Posterior vena cava (tissue), 2 donors: ENCODE measurements around the gene MAP3K5. TPM values are rescaled to one million over a fixed set of nuclear protein-coding genes. Genes with fewer than 3 reads are reported as not detected.

Experiments used
- DNase-seq: peaks from one replicate; pipeline ENCODE4 v3.0.0-alpha.2; 2020; ENCODE audit warnings: low spot score
- intact Hi-C, 2 donors: fragments of 100-400 bp; cut with DNase I; formaldehyde crosslinking; loops; one replicate each; pipeline versions ENCODE4 v1.14.1 to v1.14.2; 2022 to 2023
- total RNA-seq, 2 donors: library from RNA; stranded (reverse); fragmentation: NEBNext Ultra II Directional; extraction: Animal tissue kit (Norgen Biotek cat#: 25700); gene quantifications; one replicate each; pipeline ENCODE4 v1.2.1, GENCODE V29; 2021
- donor health status: DM: yes; HTN: yes; CAD: no.
- donor health status: DM: yes; HTN: yes; CAD: no.

The MAP3K5 gene
- total RNA-seq, 2 donors from 2014 or later, result 15.0 to 16.4 TPM

GRCh38 chr6:136544326-136544725 lies 248.0 kb downstream of the MAP3K5 start:
- no peak for DNase-seq
- intact Hi-C loops, result no loop called here

DNA sequence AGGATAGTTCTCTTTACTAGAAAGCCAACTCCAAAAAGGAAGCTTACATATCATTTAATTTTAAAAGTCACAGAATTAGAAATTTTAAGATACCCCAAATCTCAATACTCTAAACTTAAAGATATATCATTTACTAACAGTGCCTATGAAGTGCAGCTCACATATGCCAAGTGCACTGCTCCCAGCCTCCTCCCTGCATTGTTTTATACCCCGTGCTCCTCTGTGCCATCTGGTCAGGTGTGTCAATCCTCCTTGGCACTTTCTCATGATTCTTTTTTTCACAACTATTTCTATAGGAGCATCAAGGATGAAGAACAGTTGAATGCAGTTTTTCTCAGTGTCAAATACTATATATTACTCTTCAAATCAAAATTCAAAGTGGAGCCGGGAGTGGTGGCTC lies 250.9 kb downstream of the MAP3K5 start:
- no peak for DNase-seq
- intact Hi-C loops, result no loop called here

DNA sequence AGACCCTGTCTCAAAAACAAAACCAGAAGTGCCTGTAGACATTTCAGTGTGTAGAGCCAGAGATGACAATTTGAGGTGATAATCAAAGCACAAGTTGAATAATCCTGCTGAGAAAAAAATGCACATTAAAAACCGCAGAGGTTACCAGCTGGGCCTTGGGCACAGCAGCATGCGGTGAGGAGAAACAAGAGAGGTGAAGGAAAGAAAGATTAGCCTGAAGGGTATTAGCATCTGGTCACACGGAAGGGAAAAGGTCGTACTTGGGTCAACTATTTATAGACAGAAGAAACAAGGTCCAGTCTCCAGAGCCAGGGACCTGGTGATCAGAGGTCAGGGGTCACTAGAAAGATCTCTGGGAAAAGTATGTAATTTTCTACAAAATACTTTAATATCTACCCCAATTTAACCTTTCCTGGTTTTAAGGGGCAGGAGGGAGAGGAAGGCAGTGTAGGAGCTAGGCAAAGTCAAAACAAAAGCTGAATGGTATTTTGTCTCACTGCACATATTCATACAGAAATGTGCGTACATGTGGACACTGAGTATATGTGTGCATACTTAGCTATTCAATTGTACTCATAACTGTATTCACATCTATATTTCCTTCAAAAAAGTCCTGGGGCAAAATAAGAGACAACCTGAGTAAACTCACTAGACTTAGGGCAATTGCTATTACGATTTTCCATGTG lies 252.2 kb downstream of the MAP3K5 start:
- no peak for DNase-seq
- intact Hi-C loops, result no loop called here

- intact Hi-C loops, result no loop called here
- no peak for DNase-seq
Observed at GRCh38 chr6:136538836-136539235, 253.4 kb downstream of the MAP3K5 start.

DNA sequence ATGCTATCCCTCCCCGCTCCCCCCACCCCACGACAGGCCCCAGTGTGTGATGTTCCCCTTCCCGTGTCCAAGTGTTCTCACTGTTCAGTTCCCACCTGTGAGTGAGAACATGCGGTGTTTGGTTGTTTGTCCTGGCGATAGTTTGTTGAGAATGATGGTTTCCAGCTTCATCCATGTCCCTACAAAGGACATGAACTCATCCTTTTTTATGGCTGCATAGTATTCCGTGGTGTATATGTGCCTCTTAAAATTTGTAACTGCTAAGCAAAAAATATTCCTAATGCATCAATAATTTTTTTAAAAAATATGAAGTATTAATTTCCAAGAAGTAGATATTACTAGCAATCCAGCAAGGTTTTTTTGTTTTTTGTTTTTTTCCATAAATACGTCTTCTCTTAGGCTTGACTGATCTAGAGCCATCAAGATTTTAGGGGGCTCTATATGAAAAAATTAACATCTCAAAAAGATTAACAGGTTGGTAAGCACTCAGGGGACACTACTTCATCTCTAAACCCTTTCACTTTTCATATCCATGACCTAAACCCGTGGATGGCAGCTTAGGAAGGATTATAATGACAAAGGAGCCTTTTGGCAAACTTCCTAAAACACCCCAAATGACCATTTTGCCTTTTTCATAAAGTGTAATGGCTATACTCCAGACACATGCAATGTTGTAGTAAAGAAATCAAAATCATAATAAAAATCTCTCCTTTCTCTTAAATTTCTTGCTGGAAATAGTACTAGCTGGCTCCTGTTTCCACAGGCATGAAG lies 256.2 kb downstream of the MAP3K5 start:
- no peak for DNase-seq
- intact Hi-C loops, result no loop called here

DNA sequence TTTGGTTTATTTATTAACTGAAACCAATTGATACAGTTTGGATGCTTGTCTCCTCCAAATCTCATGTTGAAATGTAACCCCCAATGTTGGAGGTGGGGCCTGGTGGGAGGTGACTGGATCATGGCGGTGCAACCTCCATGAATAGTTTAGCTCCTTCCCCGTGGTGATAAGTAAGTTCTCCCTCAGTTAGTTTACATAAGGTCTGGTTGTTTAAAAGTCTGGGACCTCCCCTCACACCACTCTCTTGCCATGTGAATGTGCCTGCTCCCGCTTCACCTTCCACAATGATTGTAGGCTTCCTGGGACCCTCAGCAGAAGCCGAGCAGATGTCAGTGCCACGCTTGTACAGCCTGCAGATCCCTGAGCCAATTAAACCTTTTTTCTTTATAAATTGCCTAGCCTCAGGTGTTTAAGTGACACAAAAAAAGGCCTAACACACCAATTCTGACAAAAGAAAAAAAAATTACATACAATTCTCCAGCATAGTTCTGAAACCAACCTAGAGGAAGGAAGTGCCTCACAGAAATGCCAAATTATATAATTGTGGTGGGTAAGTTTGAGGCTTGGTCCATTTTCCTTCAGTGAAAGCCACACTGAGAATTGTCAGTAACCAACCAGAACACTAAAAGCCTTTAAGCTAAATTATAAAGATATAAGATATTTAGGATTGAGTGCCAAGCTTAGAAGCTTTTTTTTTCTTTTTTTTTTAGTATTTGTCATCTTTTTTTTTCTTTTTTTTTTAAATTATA lies 257.1 kb downstream of the MAP3K5 start:
- no peak for DNase-seq
- intact Hi-C loops, result no loop called here

DNA sequence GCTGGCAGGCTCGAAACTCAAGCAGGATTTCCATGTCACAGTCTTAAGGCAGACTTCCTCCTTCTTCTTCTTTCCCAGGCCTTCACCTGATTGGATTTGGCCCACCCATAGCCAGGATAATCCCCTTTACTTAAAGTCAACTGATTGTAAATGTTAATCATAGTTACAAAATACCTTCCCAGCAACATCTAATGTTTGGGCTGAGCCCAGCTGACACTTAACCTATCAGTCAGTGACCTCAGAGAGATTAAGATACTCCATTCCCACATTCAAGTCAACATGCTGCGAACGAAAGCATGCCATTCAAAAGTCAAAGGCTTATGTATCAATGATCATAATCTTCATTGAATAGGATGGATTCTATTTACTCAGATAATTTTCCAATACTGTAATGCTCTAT lies 258.0 kb downstream of the MAP3K5 start:
- DNase-seq, result no peak
- intact Hi-C loops, result no loop called here

DNA sequence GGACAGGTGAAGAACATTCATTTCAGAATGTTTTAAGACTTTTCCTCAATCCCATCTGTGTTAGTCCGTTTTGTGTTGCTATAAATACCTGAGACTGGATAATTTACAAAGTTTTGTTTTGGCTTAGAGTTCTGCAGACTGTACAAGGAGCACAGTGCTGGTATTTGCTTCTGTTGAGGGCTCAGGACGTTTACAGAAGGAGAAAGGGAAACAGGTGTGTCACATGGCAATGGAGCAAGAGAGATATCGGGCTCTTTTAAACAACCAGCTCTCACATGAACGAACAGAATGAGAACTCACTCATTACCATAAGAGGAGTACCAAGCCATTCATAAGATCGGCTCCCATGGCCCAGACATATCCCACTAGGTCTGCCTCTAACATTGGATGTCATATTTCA lies 258.8 kb downstream of the MAP3K5 start:
- intact Hi-C loops, result no loop called here
- no peak for DNase-seq

- DNase-seq, result no peak
- intact Hi-C loops, result no loop called here
Observed at GRCh38 chr6:136532030-136532429, 260.2 kb downstream of the MAP3K5 start.

DNA sequence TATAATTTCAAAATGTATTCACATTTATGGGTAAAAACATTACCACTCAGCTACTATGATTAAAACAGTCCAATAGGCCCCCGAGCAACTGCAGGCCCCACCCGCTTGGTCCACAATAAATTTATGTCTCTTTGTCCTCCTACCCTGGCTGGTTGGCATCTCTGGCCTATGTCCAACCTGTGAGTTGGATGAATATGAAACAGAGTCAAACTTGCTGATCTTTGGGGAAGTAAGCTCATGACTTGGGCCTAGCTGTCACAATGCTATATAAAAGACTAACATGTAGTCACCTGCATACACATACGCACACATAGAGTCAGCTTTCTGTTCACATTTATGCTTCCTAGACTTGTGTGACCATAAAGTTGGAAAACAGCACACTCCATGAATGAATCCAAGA lies 262.6 kb downstream of the MAP3K5 start:
- no peak for DNase-seq
- intact Hi-C loops, result no loop called here

DNA sequence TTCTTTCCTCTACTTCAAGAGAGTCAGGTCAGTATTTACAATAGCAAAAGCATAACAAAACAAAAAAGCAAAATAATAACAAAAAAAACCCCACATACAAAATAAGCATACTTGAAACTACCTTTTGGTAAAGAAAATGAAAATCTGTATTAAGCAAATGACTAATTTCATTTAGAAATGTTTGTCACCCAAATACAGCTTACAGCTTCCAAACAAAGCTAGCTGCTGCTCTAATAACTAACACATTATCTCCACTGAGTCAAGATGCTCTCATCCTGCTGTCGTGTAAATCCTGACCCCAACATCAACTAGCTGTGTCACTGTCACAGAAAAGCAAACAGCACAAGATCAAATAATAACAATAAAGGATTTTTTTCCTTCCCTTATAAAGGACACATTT lies 263.8 kb downstream of the MAP3K5 start:
- DNase-seq, result no peak
- intact Hi-C loops, result no loop called here

DNA sequence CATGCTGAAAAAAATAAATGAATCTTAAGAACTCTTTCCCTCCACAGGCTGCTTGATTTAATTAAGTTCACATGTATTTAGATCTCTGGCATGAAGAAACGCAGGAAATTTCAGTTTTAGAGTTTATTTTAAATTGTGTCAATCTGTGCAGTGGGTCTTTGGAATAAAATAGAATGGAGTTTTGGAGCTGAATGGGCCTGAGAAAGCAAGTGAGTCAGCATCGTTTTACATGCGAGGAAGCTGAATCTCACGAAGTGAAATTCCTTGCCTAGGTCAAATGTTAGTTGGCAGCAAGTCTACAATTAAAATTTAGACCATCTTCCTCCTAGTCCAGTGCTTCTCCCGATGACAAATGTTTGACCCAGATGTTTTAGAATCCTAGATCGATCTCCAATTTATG lies 264.4 kb downstream of the MAP3K5 start:
- no peak for DNase-seq
- intact Hi-C loops, result no loop called here

- intact Hi-C loops, result no loop called here
- no peak for DNase-seq
Observed at GRCh38 chr6:136526937-136527336, 265.3 kb downstream of the MAP3K5 start.

DNA sequence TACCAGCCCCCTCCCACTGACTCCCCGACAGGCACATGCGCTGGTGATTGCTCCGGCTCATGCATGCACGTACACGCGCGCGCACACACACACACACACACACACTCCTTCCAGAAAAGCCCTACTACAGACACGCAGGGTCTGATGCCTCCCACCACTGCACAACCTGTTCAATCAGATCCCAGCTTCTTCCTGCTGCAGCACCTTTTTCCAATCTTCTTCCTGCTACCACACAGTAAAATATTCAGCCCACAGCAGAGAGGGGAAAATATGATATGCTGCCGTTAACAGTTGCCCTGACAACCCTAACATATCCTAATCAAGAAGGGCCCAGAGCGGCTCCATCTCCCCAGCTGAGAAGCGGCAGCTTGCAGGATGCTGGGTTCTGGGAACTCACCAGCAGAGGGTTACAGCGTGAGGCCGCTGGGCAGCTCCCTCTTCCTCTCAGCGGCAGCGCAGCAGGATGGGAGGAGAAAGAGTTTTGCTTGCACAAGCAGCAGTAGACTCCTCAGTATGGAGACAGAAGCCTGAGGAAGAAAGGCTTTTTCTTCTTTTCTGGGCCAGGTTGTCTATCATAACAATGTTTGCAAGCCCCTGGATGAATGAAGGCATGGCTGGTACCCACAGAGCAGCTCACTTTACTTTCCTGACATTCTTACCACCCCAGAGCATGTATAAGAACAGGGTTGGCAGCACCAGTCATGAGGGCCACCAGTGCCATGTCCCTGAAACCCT lies 265.9 kb downstream of the MAP3K5 start:
- DNase-seq, result peak; percentile 86
- intact Hi-C loops, result no loop called here

GRCh38 chr6:136525586-136526195 lies 266.6 kb downstream of the MAP3K5 start:
- no peak for DNase-seq
- intact Hi-C loops, result no loop called here

DNA sequence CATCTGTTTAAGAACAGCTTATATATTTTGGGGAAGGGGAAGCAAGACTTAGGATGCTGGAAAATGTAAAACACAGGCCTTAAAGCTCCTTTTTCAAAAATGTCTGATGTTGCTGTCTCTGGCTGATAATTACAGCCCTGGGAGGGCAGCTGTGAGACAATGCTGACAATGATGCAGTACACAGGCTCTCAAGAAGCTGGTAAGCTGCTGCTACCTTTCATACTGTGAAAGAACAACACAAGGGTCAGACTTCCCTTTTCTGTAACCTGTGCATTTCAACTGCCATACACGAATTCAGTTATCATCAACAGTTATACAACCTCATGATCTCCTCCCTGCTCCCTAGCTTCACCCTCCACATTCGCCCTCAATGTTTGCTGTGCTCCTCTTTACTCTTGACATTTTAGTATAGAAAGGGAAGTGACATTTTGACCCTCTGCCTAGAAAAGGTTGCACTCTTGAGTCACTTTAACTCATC lies 267.3 kb downstream of the MAP3K5 start:
- intact Hi-C loops, result no loop called here
- DNase-seq, result no peak

GRCh38 chr6:136524339-136524935 lies 267.8 kb downstream of the MAP3K5 start:
- intact Hi-C loops, result no loop called here
- no peak for DNase-seq

DNA sequence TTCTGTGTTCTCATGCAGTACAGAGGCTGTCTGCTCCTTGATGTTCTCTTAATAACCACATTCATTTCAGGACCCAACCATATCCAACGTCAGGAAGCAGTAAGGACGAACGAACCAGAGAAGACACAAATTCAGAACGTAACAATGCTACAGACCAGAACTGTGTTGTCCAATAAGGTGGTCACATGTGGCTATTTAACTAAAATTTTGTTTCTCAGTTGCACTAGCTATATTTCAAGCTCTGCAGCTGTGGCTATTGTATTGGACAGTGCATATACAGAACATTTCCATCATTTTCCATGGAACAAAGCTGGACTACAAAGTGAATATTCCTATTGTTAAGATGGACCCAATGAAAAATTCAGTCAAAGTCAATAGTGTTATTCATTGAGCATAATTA lies 269.1 kb downstream of the MAP3K5 start:
- intact Hi-C loops, result no loop called here
- DNase-seq, result no peak

GRCh38 chr6:136522636-136523035 lies 269.6 kb downstream of the MAP3K5 start:
- intact Hi-C loops, result no loop called here
- DNase-seq, result no peak
